Measurements from ENCODE around the gene UBA1. TPM values are rescaled to one million over a fixed set of nuclear protein-coding genes. Genes with fewer than 3 reads are reported as not detected.
A peak's percentile ranks its signal among the peaks of the same experiment; 100 is the strongest.
"Not testable (repeated sequence)": the region's sequence is repeated elsewhere in the genome, so short reads cannot be mapped to it uniquely, and the experiment has no call there.

The UBA1 gene
- total RNA-seq, 2 donors from 2014 or later = 236 to 259 TPM

- H3K36me3 Mint-ChIP-seq = no peaks in the 10 kb centered on the region
Observed at GRCh38 chrX:47244676-47245075, 51.0 kb downstream of the UBA1 start.

GRCh38 chrX:47245156-47245555, 51.5 kb downstream of the UBA1 start:
- DNase-seq (ENCODE audit: low spot score in 2 of 2) (no peak), ATAC-seq (no peak)
- Mint-ChIP-seq H3K9me3 (no peaks in the 10 kb centered on the region), H3K36me3 (no peaks in the 10 kb centered on the region), H3K27ac (no peak overlapping the region)

More at GRCh38 chrX:47244676-47245075, 51.0 kb downstream of the UBA1 start:
- no peak for DNase-seq (ENCODE audit: low spot score in 2 of 2)
- no peak for ATAC-seq
- no peak overlapping the region for H3K27ac Mint-ChIP-seq
- H3K9me3 Mint-ChIP-seq = no peaks in the 10 kb centered on the region

GRCh38 chrX:47247206-47247998, 53.8 kb downstream of the UBA1 start:
- no peaks in the 10 kb centered on the region for H3K9me3 Mint-ChIP-seq
- ATAC-seq (peak; percentile 31 to 68), DNase-seq (ENCODE audit: low spot score in 2 of 2) (no peak)
- H3K27ac Mint-ChIP-seq = peak overlapping the region in 1 of 2 donors; percentile 55
- H3K36me3 Mint-ChIP-seq = no peaks in the 10 kb centered on the region

- Mint-ChIP-seq H3K36me3 (no peaks in the 10 kb centered on the region), H3K27ac (peak overlapping the region in 1 of 2 donors; percentile 36), H3K9me3 (no peaks in the 10 kb centered on the region)
- no peak for DNase-seq (ENCODE audit: low spot score in 2 of 2)
- ATAC-seq = no peak
Observed at GRCh38 chrX:47247999-47248320, 54.3 kb downstream of the UBA1 start.

DNA sequence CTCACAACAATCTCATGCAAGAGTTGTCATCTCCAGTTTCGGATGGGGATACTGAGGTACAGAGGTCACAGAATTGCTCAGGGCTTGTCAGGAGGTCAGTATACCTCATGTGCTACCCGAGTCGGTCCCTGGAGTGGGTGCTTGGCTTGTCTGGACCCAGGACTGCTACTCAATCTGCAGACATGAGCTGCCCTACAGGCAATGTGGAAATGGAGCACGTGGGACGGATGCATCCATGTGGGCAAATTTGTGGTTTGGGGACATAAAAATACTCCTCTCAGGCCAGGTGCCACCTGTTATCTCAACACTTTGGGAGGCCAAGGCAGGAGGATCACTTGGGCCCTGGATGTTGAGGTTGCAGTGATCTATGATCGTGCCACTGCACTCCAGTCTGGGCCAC, 54.9 kb downstream of the UBA1 start:
- DNase-seq (ENCODE audit: low spot score in 2 of 2) (no peak), ATAC-seq (no peak)
- Mint-ChIP-seq H3K9me3 (no peaks in the 10 kb centered on the region), H3K27ac (no peak overlapping the region), H3K36me3 (no peaks in the 10 kb centered on the region)

GRCh38 chrX:47250017-47250347, 56.4 kb downstream of the UBA1 start:
- ATAC-seq (no peak), DNase-seq (ENCODE audit: low spot score in 2 of 2) (no peak)
- Mint-ChIP-seq H3K9me3 (no peaks in the 10 kb centered on the region), H3K27ac (no peak overlapping the region), H3K36me3 (no peaks in the 10 kb centered on the region)

GRCh38 chrX:47257620-47258019, 64.0 kb downstream of the UBA1 start:
- not testable (repeated sequence) for H3K36me3 Mint-ChIP-seq; DNase-seq (ENCODE audit: low spot score in 2 of 2); H3K27ac Mint-ChIP-seq; ATAC-seq; H3K9me3 Mint-ChIP-seq

Other genes with a start within 250 kb of the UBA1 start
- not detected for gene RGN, start 115.4 kb upstream of the UBA1 start, total RNA-seq
- 10 to 100 TPM; 89.5 to 91.9 TPM for gene NDUFB11, start 49.1 kb upstream of the UBA1 start, total RNA-seq
- 10 to 100 TPM; 54.7 to 61.3 TPM for gene RBM10, start 48.6 kb upstream of the UBA1 start, total RNA-seq
- gene CDK16, start 24.9 kb downstream of the UBA1 start, total RNA-seq = 10 to 100 TPM; 69.5 to 95.8 TPM
- gene USP11, start 39.2 kb downstream of the UBA1 start, total RNA-seq = 10 to 100 TPM; 14.5 to 22.2 TPM
- 1 to 10 TPM; 1.0 to 2.6 TPM for gene ZNF157, start 176.7 kb downstream of the UBA1 start, total RNA-seq

Data from activated naive CD4-positive, alpha-beta T cell treated with anti-CD3 and anti-CD28 coated beads, Interleukin-2, amount 50 U/mL, for 72 hours (primary cell).